ENCODE data around the gene YPEL4.

Gene YPEL4

GRCh38 chr11:57651408-57651807 is 1.7 kb upstream of the YPEL4 start:
- no peak for DNase-seq

GRCh38 chr11:57650739-57651090 is 1.0 kb upstream of the YPEL4 start:
- DNase-seq = no peak

DNA sequence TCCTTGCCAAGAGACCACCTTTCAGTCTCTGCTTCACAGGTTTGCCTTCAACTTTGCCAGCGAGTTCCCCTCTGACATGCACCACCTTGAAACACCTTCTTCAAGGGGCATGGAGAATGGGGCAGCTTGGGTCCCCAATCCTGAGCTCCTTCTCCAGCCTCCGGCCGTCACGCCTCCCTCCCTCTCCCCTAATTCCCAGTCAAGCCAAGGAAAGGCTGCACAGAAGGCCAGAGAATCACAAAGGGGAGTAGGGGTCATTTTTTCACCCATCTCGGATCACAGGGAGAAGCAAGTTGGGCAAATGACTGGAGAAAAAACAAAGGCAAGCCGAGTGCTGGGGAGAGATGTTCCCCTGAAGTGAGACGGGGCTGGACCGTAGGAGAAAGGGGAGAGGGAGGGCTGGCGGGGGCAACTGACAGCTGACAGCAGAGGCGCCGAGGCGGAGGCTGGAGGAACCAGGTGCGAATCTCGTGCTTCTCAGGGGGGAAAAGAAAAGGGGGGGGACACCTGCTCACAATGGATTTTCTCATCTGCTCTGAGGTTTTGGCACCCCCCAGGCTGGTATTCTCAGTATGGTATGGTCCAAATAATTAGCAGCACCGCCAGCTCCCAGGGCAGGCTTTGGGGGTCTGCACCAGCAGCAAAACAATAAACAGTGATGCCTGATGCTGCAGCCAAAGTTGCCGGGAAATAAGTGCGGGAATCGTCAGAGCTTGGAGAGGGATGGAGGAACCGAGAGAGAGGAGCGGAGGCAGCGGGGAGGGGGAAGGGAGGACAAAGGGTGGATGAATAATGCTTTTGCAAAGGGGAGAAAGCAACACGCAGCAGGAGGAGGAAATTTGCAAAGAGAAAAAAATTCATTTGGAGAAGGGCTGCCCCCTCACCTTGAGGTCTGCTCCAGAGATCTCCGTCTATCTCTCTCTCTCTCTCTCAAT is 644 bp downstream of the YPEL4 start:
- peak in 35 of 58 donors; percentile 12 to 72 (median 42) for DNase-seq

DNA sequence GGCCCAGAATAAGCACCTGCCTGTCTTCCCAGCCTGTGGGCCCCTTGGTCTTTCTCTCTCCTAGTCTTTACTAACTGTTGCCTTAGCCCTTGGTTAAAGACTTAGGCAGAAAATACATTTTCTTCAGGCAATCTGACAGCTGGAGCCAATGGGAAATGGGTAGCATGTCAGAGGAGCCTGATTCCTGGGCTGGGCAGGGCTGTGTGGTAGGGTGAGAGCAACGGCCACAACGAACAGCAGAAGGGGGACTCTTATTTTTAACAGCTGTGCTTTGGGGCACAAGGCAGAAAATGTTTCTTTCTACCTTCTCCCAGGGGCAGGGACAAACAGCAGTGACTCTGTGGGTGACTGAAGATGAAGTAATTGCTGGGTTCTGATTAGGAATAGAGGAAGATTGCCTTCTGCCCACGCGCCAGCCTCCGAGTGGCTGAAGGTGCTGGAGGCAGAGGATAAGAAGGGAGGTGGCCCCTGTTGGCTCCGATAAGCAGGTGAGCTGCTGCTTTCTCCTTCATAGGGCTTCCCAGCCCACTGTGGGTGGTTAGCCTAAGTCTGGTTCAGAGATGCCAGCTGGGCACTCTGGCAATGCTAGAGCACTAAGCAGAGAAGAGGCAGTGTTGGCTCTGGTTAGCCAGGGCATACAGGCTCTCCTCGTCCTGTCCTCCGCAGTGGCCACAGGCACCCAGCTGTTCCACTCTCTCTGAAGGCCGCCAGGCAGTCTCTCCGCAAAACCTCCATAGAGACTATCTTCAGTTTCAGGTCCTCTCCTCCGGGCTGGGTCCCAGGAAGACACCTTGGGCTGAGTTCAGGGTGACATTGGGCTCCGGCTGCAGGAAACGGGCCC is 1.5 kb downstream of the YPEL4 start:
- peak in 39 of 58 donors; percentile 9 to 82 (median 40) for DNase-seq

DNA sequence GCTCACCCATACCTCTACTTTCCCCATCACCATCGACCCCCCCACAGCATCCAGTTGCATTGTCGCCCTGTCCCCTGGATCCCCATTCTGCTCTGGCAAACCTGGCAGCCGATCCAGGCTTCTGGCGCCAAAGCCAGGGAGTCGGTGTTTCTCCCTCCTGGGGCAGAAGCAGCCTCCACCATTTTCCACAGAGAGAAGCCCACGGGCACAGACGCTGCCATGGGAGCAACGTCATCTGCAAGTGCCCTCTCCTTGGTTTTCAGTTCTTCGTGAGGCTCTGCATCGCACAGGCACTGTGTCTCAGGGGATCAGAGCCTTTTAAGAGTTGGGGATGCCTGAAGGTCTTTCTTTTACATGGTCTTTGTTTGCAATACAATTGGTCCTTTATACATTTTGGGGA is 2.3 kb downstream of the YPEL4 start:
- peak in 7 of 58 donors; percentile 3 to 36 (median 12) for DNase-seq

- DNase-seq = peak in 2 of 58 donors; percentile 7 to 8
Measured at GRCh38 chr11:57646799-57647303, 2.9 kb downstream of the YPEL4 start.

GRCh38 chr11:57646194-57646798 is 3.4 kb downstream of the YPEL4 start:
- no peak for DNase-seq

DNA sequence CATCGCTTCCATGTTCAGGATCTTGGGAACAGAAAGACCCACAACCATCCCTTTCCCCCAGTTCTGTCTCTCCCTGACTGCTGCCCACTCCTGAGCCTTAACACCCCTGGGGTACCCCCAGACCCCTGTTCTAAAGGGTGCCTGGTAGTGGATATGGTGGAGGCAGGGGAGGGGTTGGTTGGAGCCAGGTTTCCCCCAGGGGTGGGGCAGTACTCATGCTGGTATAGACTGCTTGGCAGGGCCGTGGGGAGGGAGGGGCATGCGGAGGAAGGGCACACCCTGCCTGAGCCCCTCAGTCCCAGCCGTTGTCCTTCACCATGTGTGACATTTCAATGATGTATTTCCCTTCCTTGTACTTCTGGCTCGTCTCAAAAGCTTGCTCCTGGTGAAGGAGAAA is 4.0 kb downstream of the YPEL4 start:
- no peak for DNase-seq

DNA sequence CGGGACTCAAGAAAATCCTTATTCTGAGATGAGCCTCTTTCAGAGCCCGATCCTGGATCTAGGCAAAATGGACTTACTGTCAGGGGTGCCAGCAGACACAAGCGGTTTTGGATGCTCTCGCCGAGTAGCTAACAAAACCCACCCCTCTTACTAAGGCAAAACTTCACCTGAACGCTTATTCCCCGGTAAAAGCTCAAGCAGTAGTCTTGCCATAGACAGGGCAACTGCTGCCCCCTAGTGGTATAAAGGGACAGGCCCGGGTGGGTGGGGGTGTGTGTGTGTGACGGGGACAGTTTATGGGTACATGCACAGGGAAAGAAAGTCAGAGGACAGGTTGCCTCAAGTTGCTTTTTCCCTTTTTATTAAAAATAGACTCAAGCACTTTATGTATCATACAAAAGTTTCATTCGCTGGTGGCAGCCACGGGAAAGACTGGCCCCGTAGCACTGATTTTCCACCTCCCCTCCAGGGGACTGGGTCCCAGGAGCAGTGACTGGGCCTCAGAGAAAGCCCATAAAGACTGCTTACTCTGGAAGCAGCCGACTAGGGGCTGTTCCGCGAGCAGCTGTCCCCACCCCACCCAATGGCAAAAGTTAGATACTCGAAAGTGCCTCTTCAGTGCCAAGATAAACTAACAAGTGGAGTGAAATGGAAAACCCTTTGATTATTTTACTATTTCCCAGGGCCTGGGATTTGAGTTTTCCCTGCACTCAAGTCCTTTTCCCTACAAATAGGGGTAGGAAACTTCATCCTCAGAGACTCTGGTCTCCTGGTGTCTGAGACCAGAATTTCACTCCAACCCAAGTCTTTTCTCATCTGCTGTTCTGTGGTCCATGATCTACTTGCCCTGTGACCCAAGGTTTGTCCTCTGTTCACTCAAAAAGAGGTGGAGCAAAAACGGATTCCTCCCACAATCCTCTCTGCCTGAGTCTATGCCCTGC is 4.7 kb downstream of the YPEL4 start:
- peak in 55 of 58 donors; percentile 10 to 87 (median 58) for DNase-seq

DNA sequence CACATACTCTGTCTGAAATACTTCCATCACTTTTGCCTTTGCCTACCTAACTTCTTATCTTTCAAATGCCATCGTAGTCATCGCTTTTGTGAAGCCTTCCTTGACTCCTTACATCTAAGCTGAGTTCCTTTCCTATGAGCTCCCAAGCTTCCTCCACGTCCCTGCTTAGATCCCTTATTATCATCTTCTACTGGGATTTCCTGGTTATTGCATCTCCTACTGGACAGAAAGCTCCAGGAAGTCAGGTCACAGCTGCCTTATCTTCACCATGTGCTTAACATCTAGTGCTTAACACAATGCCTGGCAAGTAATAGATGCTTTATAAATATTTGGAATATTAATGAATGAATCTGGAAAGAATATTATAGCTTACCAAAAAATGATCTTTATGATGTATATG is 5.9 kb downstream of the YPEL4 start:
- no peak for DNase-seq

DNA sequence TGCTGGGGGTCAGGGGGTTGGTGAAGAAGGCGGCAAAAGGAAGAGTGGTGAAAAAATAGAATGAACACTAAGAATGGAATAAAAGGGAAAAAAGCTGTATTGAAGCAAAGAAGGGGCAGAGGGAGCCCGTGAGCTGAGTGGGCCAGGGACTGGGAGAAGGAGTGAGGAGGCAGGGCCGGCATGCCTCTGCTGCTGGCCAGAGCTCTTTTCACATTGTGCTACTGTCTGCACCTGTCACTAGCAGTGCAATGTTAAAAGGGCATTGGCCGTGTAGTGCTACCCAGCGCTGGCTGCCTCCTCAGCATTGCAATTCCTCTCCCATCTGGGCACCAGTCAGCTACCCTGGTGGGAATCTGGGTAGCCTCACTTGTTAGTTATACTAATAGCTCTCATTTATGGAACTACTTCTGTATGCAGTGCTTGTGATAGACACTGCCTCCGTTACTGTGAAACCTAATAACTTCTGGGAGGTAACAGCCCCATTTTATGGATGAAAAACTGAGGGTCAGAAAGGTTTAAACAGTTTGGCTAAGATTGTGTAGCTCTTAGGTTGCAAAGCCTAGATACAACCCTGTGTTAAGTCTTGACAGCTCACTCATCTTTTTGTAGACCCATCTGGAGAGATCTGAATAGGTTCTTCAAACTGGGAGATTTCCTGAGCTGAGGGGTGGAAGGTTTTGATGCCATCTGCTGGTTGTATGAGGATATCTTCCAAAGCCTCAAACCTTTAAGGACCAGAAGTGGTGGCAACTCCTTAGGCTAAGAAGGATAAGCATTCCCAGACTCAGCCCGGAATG is 8.5 kb downstream of the YPEL4 start:
- DNase-seq = peak in 25 of 58 donors; percentile 7 to 72 (median 20)

DNA sequence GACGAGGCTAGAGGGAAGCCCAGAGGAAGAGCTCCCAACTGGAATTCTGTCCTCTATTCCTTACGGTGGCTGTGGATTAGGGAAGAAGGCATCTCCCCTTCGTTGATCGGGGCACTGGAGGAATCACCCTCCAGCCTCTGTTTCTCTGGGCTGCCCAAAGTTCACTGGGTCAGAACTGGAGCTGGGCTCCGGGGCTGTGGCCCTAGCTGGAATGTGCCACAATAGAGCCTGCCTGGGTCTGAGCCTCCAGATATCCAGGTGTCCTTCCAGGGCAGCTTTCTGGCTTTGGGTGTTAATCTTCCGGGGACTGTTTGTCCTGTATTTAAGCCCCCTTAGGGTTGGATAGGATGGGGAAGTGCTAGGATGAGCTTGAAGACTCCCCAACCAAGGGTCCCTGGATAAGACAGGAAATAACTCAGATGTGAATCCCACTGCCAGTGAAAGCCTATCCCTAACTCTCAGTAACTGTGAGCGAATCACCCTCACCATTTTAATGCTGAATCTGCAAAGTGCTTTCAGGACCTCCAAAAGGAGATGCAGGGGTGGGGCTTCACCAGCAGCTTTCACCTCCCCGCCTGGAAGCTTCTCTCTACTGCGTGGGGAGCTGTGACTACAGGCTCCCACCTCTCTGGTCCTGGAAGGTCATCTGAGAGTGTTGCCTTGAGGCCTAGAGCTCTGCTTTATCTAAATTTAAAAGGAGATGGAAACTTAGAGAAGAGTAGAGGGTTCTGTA is 9.5 kb downstream of the YPEL4 start:
- no peak for DNase-seq

- DNase-seq = peak in 1 of 58 donors; percentile 32
Measured at GRCh38 chr11:57639321-57640067, 10.2 kb downstream of the YPEL4 start.

GRCh38 chr11:57638811-57639320 is 10.8 kb downstream of the YPEL4 start:
- peak in 1 of 58 donors; percentile 33 for DNase-seq

GRCh38 chr11:57638005-57638781 is 11.5 kb downstream of the YPEL4 start:
- DNase-seq = peak in 55 of 58 donors; percentile 18 to 88 (median 63)

DNA sequence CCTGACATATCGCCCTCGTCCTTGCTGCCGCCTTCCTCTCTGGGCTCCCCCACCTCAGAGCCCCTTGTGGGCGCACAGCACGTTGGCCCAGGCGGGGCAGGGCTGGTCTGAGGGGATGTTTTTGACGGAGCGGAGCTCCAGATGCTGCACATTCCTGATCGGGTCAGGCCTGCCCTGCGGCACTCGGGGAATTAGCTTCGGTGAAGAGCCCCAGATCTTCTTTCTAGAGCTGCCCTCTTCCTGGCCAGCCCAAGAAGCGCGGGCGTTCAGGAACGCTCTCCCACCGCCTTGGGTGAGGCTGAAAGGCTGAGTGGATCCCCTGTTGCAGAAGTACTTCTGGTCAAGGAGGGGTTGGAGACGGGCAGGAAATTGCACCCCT is 12.1 kb downstream of the YPEL4 start:
- no peak for DNase-seq

DNA sequence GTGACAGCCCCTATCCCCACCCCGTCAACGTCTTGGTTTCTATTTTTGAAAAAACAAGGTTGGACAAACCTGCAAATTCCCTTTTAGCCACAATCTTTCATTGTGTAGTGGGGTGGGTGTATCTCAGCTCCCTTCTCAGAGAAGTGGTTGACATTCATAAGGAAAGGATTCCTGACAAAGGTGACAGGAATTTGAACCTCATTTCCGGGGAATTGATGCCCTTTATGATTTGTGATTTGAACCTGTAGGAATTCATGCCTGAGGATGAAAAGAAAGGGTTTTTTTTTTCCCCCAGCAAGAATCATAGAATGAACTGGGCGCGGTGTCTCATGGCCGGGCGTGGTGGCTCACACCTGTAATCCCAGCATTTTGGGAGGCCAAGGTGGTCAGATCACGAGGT is 14.5 kb downstream of the YPEL4 start:
- DNase-seq = no peak
